ENCODE results near the gene TMOD1.

GRCh38 chr9:97521576-97522333 lies 20.3 kb downstream of the TMOD1 start:
- TF ChIP-seq CTCF (IDR thresholded peaks at IDR 0.05), result no peak
- no peak for TF ChIP-seq POLR2A (IDR thresholded peaks at IDR 0.05)
